IPS-18c (cell line): ENCODE results near the gene RPS6KA2.
"Not testable (repeated sequence)": the region's sequence is repeated elsewhere in the genome, so short reads cannot be mapped to it uniquely, and the experiment has no call there.

Experiments
- H3K4me3 ChIP-seq: 2 replicates; pipeline ENCODE4 v1.7.0; 2013; ENCODE audit warnings: low read depth, mild to moderate bottlenecking, low read length, moderate library complexity; ENCODE audit not compliant: insufficient read depth
- H3K9me3 ChIP-seq: one replicate; pipeline ENCODE4 v1.6.1; 2013; ENCODE audit warnings: mild to moderate bottlenecking, low read length, moderate library complexity; ENCODE audit not compliant: control insufficient read depth, insufficient read depth

The RPS6KA2 gene

DNA sequence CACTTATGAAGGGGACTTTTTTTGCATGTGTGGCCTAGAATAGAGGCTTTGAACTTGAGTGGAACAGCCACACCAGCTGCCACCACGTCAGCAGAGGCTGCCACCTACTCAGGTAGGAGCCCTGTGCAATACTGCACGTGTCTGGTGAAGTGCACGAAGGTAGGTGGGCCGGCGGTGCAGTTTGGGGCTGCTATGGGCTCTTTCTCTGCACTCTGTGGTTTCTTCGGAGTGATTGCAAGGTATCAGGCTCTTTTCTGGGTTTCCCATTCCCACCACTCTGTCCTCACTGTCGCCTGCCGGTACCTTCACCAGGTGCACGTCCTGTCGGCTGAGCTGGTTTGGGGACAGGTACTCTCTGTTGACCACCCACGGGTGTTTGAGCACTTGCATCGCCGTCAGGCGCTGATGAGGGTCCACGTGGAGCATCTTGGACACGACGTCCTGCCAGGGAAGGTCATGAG lies 213.5 kb downstream of the RPS6KA2 start:
- H3K9me3 ChIP-seq: no peaks in the 10 kb centered on the region
- H3K4me3 ChIP-seq: no peak overlapping the region

DNA sequence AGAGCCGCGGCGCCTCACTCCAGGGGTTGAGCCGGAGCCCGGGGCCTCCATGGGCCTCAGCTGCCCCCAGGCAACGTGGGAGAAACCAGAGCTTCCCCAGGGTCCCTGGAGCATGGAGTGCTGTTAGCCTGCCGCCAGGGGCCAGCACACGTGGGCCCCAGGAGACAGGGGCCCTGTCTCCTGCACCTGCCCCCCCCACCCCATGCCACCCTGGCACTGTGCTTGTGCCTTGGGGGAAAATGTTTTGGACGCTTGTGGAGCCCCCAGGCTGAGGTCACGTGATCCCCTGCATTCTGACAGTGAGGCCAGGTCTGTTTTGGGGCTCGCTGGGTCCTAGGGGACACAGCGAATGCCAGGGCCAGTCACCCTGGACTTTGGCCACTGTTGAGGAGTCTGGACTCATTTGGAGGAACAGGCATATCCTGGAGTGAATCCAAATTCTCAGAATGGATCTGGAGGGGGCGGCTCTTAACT lies 214.1 kb downstream of the RPS6KA2 start:
- Histone ChIP-seq H3K4me3 (no peak overlapping the region), H3K9me3 (no peaks in the 10 kb centered on the region)

DNA sequence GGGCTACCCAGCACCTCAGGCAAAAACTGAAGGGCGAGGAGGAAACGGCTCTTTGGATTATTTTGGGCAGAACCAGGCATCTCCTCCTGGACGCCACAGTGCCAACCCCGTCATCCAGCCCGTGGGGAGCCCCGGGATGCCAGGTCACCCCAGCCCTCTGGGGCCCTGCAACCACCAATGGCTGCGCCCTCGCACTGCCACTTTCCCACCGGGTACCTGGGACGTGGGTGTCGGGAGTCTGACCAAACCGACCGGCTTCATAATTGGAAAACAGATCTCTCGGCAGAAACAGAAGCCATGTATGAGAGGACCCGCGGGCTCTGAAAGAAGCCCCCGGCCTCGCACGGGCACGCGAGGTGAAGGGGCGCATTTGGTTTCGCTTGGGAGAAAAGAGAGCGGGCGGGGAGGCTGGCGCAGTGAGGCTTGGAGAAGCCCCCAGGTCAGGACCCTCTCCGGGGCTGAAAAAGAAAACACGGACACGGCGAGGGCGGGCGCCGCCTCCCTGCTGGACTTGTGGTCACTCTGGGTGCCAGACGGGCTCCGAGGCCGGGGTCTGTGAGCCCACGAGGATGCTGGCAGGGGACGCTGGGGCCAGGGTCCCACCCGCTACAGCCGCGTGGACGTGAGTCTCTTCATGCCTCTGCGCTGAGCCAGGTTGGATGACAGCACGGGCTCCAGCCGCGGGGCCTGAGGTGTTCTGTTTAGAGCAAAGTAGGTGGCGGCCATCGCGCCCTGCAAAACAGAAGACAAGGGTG lies 214.7 kb downstream of the RPS6KA2 start:
- H3K9me3 ChIP-seq: no peaks in the 10 kb centered on the region
- H3K4me3 ChIP-seq: no peak overlapping the region

DNA sequence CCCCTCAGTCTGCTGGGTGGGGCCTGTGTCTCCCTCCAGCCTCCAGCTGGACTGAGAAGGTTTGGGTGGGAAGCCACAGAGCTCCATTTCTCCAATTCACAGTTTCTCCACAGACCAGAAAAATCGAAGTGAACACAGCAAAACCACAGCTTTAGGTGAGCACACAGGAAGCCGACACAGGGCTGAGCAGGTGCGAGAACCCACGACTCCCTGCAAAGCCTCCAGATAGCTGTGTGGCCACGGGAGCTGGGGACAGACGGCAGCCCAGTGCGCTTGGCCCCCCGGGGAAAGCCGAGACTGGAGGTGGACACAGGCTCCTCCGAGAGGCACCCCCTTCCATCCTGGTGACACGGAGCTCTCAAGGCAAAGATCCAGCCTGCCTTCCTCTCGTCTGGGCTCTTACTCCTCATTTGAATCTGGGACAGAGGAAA lies 215.3 kb downstream of the RPS6KA2 start:
- H3K9me3 ChIP-seq: no peaks in the 10 kb centered on the region
- H3K4me3 ChIP-seq: no peak overlapping the region

DNA sequence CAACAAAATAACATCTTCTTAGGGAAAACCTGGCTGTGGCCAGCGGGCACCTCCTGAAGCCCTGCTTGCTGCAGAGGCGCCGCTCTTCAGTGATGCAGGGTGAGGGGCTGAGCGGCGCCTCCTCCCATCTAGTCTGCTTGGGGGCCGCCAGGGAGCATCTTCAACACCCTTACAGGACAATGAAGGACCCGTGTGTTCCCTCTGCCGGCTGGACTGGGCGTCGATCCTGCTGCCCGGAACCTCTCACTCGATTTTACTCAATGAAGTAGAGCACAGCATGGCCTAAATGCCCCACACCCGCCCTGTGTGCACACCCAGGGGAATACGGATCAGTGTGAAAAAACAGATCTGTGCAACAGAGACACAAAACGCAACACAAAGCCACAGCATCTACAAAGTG lies 215.8 kb downstream of the RPS6KA2 start:
- Histone ChIP-seq H3K9me3 (no peaks in the 10 kb centered on the region), H3K4me3 (no peak overlapping the region)

DNA sequence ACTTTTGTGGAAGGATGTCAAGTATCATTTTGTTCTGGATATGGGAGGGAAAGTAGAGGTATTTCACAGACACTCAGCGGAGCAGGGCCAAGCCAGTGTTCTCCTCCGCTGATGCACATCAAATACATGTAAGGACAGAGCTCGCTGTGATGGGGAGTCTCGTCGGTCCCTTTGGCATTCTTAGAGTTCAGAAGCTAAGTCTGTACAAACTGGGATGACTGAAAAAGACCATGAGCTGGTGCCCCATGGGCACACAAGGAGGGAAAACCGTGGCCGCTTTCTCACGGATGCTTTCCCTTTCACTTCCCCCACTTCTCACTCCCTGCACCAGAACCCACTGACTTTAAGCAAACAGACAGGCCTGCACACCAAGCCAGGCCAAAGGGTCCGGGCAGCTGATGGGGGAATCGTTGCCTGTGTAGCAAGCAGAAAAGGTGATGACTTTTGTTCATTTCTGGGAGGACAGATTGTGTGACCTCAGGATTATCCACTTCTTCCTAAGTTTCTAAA lies 216.6 kb downstream of the RPS6KA2 start:
- no peak overlapping the region for H3K4me3 ChIP-seq

DNA sequence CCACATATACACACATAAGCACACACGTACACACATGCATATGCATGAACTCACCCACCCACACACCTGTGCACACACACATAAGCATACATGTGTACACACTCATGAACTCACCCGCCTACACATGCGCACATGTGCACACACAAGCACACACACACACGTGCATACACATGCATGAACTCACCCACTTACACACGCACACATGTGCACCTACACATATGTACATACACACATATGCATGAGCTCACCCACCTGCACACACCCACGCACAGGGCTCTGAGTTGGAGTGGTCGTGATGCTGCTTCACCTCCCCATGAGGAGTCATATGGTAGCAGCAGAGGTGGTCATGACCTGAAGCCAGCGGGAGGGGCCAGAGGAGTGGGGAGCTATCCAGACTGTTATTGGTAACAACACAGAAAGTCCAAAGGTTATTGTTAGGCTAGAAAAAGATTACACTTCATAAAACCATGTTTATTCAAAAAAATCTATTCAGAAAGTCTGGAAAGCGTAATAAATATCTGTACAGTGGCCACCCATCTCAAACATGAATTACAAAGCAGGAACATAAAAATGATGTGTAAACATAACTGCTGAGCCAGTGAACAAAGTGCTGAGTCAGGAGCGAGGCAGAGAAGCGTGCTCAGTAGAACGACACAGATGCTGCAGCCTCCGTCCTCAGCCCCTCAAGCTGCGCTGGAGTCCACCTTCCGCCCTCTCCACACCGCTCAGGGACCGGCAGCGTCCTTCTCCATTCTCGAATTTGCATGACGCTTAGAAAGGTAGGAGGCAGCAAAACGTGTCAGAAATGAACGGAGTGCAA lies 217.9 kb downstream of the RPS6KA2 start:
- no peak overlapping the region for H3K4me3 ChIP-seq
- no peaks in the 10 kb centered on the region for H3K9me3 ChIP-seq

More for the DNA sequence above, 216.6 kb downstream of the RPS6KA2 start:
- H3K9me3 ChIP-seq: no peaks in the 10 kb centered on the region

DNA sequence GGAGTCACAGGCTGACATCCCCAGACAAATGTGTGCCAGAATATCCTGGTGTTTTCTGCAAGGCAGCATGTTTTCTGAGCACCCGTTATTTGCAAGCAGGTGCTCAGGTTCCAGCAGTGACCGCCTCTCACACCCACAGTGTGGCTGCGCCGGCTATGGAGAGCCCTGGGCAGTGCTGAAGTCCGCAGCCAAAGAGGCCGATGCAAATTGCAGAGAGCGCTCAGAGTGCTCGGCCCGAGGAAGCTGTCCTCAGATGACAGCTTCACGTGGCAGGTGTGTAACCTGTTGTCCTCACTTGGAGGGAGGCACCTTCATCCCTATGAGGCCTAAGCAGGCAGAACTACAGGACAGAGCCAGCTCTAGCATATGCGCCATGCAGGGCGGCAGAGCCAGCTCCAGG lies 220.9 kb downstream of the RPS6KA2 start:
- Histone ChIP-seq H3K9me3 (no peaks in the 10 kb centered on the region), H3K4me3 (no peak overlapping the region)

DNA sequence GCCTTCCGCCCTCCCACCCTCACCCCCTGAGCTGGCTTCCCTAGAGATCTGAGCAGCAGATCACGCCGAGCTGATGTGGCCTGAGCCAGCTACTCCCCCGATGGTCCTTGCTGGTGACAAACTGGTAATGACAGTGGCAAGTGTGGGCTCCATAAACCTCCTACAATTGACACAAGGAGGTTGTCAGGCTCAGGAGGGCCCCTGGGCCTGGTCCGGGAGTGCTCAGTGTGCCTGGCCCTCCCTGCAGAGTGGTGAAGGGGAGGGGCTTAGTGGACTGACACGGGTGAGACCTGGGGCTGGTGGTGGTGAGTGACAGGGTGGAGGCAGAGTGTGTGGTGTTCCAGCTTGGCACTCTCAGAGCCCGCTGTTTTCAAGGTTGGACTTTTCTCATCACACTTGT lies 221.7 kb downstream of the RPS6KA2 start:
- Histone ChIP-seq H3K9me3 (no peaks in the 10 kb centered on the region), H3K4me3 (no peak overlapping the region)

DNA sequence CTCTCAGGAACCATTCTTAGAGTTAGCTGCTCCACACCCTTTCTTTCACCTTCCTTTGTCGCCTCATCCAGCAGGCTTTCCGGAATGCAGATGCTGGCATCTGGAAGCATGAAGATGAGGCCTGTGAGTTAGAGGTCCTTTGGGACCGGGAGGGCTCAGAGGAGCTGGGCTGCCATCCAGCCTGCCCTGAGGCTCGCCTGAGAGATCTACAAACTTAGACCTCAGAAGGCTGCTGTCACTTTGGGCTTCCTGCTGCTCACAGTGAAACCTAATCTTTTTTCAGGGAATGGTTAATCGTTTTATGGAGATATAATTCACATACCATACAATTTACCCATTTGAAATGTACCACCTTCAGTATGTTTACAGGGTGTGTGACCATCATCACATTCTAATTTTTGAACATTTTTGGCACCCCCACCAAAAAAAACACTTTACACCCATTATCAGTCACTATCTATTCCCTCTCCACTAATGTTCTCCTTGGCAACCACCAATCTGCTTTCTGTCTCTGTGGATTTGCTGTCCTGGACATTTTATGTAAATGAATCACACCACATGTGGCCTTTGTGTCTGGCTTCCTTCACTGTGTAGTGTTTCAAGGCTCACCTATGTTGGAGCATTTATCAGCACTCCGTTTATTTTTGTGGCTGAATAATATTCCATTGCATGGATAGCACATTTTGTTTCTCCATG lies 224.3 kb downstream of the RPS6KA2 start:
- Histone ChIP-seq H3K9me3 (no peaks in the 10 kb centered on the region), H3K4me3 (no peak overlapping the region)

DNA sequence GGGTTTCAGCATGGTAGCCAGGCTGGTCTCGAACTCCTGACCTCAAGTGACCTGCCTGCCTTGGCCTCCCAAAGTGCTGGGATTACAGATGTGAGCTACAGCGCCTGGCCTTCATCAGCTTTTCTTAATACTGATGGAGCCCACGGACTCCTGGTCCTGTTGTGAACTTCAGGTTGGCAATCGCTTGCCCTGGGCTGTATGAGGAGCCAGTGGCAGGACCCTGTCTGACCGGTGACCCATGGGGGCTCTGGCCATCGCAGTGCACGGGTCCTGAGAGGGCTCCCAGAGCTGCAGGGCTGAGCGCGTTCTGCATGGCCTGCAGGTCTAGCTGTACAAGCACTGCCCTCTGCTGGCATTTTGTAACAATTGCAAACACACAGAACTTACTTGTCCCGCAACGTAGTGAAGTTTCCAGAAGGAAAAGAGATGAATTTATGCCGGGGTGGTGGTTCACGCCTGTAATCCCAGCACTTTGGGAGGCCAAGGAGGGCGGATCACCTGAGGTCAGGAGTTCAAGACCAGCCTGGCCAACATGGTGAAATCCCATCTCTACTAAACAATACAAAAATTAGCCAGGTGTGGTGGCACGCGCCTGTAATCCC lies 226.3 kb downstream of the RPS6KA2 start:
- H3K4me3 ChIP-seq: not testable (repeated sequence)

DNA sequence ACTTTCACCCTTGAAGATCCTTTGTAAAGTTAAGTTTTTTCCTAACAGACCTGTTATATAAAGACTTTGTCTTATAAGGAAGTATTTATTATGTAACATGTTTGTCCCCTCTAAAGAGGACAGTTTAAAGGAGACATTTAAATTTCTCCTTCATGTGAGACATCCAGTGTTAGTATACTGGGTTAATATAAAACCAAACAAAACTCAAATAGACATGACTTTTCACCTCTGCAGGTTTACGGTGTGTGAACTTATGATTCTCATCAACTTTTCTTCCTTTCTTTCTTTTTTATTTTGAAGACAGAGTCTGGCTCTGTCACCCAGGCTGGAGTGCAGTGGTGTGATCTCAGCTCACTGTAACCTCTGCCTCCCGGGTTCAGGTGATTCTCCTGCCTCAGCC lies 226.9 kb downstream of the RPS6KA2 start:
- H3K4me3 ChIP-seq: no peak overlapping the region
- H3K9me3 ChIP-seq: no peaks in the 10 kb centered on the region

More for the DNA sequence above, 226.3 kb downstream of the RPS6KA2 start:
- H3K9me3 ChIP-seq: not testable (repeated sequence)

DNA sequence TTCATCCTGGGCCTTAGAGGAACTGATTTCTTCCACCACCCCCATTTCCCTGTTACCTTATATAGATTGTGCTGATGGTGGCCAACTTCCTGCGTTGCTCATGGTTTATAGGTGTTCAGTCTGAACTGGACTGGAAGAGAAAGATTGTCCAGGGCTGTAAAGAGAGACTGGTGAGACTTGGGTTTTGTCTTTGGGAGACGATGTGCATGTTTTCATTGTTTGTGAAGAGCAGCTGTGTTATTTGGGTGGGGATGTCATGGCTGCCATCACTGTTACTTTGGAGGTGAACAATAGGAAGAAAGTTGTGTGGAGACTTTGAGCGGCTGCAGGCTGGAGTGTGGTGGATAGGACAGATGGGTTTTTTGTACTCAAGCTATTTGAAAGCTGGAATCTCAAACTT lies 228.7 kb downstream of the RPS6KA2 start:
- H3K9me3 ChIP-seq: no peaks in the 10 kb centered on the region
- H3K4me3 ChIP-seq: no peak overlapping the region

DNA sequence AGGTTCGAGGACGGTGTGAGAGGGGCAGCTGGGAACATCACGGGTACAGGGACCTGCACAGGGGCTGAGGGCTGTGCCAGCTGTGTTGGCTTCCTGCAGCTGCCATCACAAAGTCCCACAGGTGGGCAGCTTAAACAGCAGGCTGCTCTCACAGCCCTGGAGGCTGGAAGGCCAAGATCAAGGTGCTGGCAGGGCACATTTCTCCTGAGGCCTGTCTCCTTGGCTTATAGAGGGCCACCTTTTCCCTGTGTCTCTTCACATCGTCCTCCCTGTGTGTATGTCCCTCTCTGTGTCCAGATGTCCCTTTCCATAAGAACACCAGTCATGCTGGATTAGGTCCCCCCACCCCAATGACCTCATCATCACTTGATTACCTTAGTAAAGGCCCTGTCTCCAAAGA lies 229.2 kb downstream of the RPS6KA2 start:
- Histone ChIP-seq H3K9me3 (no peaks in the 10 kb centered on the region), H3K4me3 (no peak overlapping the region; the same call in 1 of the 2 replicates)

DNA sequence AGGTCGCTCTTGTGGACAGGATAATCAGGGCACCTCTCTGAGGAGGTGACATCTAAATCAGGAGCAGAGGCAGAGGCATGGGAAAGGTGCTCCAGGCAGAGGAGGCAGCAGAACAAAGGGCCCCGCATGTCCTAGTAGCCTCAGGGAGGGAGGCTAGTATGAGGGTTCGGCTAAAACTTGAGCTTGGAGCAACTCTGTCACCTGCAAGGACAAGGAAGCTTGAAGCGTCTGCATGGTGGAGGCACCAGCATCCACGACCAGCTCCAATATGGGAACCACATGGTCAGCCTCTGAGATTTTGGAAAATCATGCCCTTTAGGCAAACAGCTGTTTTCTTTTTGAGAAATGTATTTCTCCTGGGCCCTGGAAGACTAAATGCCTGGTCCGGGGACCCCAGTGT lies 231.3 kb downstream of the RPS6KA2 start:
- no peak overlapping the region for H3K4me3 ChIP-seq
- H3K9me3 ChIP-seq: no peaks in the 10 kb centered on the region

DNA sequence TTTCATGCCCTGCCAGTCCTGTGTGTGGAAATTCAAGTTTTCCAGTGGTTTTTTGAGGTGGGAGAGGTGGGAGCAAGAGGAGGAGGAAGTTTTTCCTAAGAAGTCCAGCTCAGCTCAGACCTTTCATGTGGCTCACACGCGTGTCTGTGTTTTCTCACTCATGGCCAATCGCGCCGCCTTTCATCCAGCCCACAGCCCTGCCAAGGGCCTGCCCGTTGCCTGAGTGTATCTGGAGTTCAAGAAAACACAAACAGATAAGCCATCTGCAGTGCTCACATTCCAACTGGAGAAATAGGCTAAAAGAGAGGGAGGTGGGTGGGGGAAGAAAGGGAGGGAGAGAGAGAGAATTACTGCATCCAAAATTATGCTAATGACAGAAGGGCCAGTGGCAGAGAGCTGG lies 231.7 kb downstream of the RPS6KA2 start:
- no peak overlapping the region for H3K4me3 ChIP-seq
- no peaks in the 10 kb centered on the region for H3K9me3 ChIP-seq
